Caco-2 (cell line): ENCODE data around the gene ACAD8. TPM values are rescaled to one million over a fixed set of nuclear protein-coding genes. Genes with fewer than 3 reads are reported as not detected.

Experiments
- BruUV-seq: library from RNA; stranded (reverse); fragments of 400-500 nt; replicated peaks from 2 replicates; lab custom pipeline; 2021; lab: Mats Ljungman, UMichigan
- CTCF ChIA-PET: fragments of 300-600 bp; sonication (Branson Sonifier 250); formaldehyde crosslinking; loops from one replicate; lab custom pipeline; 2022; ENCODE audit warnings: antibody characterized with exemption; lab: Charles Lee
- POLR2A ChIA-PET: fragments of 300-600 bp; sonication (Branson Sonifier 250); formaldehyde crosslinking; loops from one replicate; lab custom pipeline; 2022; ENCODE audit warnings: antibody characterized with exemption; lab: Charles Lee
- DNase-seq, 2 experiments: peaks; one replicate each; pipeline versions ENCODE4 v3.0.0 to v3.0.0-alpha.2; 2020 to 2022
- H3K27me3 ChIP-seq: replicated peaks from 2 replicates; pipeline ENCODE4 v1.6.0; 2011; ENCODE audit warnings: low read length; ENCODE audit not compliant: control insufficient read depth, insufficient read depth
- H3K36me3 ChIP-seq: 2 replicates; pipeline ENCODE4 v1.5.1; 2011; ENCODE audit warnings: low read length; ENCODE audit not compliant: control insufficient read depth, insufficient read depth
- H3K4me1 ChIP-seq: fragments of 250-450 bp; sonication (Bioruptor Pico); 2 replicates; pipeline ENCODE4 v1.5.1; 2020; ENCODE audit warnings: mild to moderate bottlenecking
- H3K4me3 ChIP-seq: 2 replicates; pipeline ENCODE4 v1.5.1; 2011; ENCODE audit warnings: low read depth, mild to moderate bottlenecking, control low read depth, low read length
- H3K9me3 ChIP-seq: fragments of 250-450 bp; sonication (Bioruptor Pico); 2 replicates; pipeline ENCODE4 v1.5.1; 2020; ENCODE audit warnings: mild to moderate bottlenecking, moderate library complexity
- H3K27ac Mint-ChIP-seq: one replicate; pipeline ENCODE4 v1.8.0; 2022; ENCODE audit warnings: mixed read lengths; ENCODE audit not compliant: unreplicated experiment
- H3K27me3 Mint-ChIP-seq: one replicate; pipeline ENCODE4 v1.8.0; 2022; ENCODE audit warnings: mixed read lengths; ENCODE audit not compliant: insufficient read depth, unreplicated experiment
- H3K36me3 Mint-ChIP-seq: one replicate; pipeline ENCODE4 v1.8.0; 2022; ENCODE audit warnings: mild to moderate bottlenecking, mixed read lengths; ENCODE audit not compliant: insufficient read depth, unreplicated experiment
- H3K4me1 Mint-ChIP-seq: one replicate; pipeline ENCODE4 v1.8.0; 2022; ENCODE audit warnings: low read depth, mixed read lengths; ENCODE audit not compliant: unreplicated experiment
- H3K4me3 Mint-ChIP-seq: one replicate; pipeline ENCODE4 v1.8.0; 2022; ENCODE audit warnings: mild to moderate bottlenecking, moderate library complexity, mixed read lengths; ENCODE audit not compliant: unreplicated experiment
- H3K9me3 Mint-ChIP-seq: one replicate; pipeline ENCODE4 v1.8.0; 2022; ENCODE audit warnings: mixed read lengths; ENCODE audit not compliant: unreplicated experiment
- intact Hi-C: fragments of 100-400 bp; cut with micrococcal nuclease; formaldehyde crosslinking; loops from one replicate; pipeline ENCODE4 v1.10.0; 2022; ENCODE audit not compliant: unreplicated experiment
- total RNA-seq: library from RNA; stranded (reverse); gene quantifications from 2 replicates; pipeline ENCODE4 v1.2.3, GENCODE V29; 2022
- TF ChIP-seq, protein P1 (sequence below), 2 experiments: fragments of 200-600 bp in 1 of 2; IDR thresholded peaks; 1 replicate in 1 of 2; 2 replicates in 1 of 2; pipeline versions ENCODE4 v1.5.1 to v1.8.0; 2011 to 2022; ENCODE audit warnings: antibody characterized with exemption in 1 of 2, control low read depth in 1 of 2, inconsistent platforms in 1 of 2, low read depth in 1 of 2, low read length in 1 of 2, mild to moderate bottlenecking in 1 of 2, moderate library complexity in 1 of 2; ENCODE audit not compliant: insufficient read depth in 1 of 2, severe bottlenecking in 1 of 2, unreplicated experiment in 1 of 2

Gene ACAD8
- total RNA-seq, 1 experiment from 2014 or later = 52.0 TPM

DNA sequence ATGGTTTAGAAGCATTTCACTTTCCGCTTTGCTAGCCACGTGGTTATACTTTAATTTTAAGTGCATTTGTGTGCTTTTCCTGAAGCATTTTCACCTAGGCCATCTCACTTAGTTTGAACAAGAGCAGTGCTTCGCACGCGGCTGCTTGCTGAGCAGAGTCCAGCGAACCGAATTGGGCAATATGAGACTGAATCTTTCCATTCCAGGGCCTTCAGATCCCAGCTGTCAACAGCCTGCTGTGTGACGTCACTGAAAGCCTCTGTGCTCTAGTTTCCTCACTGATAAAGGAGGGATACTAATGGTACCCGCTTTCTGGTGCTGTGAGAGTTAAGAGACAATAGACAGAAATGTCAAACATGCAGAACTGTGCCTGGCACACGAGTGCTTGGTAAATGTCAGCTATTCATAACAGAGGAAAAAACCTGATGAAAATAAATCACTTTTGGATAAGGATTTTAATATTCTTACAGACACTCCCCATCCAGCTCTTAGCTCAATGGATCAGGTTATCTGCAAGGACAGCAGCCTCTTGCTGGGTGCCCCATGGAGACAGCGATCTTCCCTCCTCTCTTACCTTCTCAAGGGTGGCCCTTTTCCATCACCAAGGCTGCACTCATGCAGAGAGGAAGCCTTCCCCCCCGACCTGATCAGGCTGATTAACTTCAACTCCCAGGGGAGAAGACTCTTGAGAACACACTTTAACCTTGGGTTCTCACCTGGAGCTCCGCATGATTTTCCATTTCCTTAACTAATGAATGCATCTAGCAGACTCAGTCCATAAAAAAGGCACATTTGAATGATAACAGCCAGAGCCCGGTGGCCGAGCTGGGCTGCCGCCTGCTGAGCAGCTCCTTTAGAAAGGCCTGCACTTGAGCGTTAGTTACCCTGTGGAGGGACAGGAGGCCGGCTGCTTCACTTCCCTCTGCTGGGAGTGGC is 19.3 kb downstream of the ACAD8 start:
- peak; percentile 75 to 76 for DNase-seq
- POLR2A ChIA-PET = interaction anchor here (0.7 kb wide), 1 partner anchor 49 kb away, joined by 3 read pairs; the partner anchor contains the start of gene NCAPD3
- CTCF ChIA-PET = interaction anchor here (0.5 to 2.0 kb wide), 4 partner anchors 9 to 803 kb away, joined by 3 to 6 read pairs (median 3); no protein-coding TSS in a partner anchor
- Histone ChIP-seq H3K27me3 (peaks cover 5% of the 10 kb centered on the region), H3K4me1 (peaks cover 10% of the 10 kb centered on the region), H3K9me3 (no peaks in the 10 kb centered on the region), H3K4me3 (no peak overlapping the region), H3K36me3 (no peaks in the 10 kb centered on the region)
- Mint-ChIP-seq H3K36me3 (peaks cover 4% of the 10 kb centered on the region), H3K27ac (no peak overlapping the region), H3K4me3 (no peak overlapping the region), H3K4me1 (peaks cover 10% of the 10 kb centered on the region), H3K9me3 (no peaks in the 10 kb centered on the region), H3K27me3 (peaks cover 18% of the 10 kb centered on the region)
- intact Hi-C loops = loop anchor here (2.0 to 10.0 kb wide), 2 partner anchors 58 to 302 kb away; partner anchors contain the start of gene GLB1L2
- TF ChIP-seq, protein P1, sequence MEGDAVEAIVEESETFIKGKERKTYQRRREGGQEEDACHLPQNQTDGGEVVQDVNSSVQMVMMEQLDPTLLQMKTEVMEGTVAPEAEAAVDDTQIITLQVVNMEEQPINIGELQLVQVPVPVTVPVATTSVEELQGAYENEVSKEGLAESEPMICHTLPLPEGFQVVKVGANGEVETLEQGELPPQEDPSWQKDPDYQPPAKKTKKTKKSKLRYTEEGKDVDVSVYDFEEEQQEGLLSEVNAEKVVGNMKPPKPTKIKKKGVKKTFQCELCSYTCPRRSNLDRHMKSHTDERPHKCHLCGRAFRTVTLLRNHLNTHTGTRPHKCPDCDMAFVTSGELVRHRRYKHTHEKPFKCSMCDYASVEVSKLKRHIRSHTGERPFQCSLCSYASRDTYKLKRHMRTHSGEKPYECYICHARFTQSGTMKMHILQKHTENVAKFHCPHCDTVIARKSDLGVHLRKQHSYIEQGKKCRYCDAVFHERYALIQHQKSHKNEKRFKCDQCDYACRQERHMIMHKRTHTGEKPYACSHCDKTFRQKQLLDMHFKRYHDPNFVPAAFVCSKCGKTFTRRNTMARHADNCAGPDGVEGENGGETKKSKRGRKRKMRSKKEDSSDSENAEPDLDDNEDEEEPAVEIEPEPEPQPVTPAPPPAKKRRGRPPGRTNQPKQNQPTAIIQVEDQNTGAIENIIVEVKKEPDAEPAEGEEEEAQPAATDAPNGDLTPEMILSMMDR (IDR thresholded peaks at IDR 0.05; ENCODE audit: insufficient read depth in 1 of 2, low read depth in 1 of 2, low read length in 1 of 2, severe bottlenecking in 1 of 2, unreplicated experiment in 1 of 2) = no peak
- BruUV-seq = no TSS peak

DNA sequence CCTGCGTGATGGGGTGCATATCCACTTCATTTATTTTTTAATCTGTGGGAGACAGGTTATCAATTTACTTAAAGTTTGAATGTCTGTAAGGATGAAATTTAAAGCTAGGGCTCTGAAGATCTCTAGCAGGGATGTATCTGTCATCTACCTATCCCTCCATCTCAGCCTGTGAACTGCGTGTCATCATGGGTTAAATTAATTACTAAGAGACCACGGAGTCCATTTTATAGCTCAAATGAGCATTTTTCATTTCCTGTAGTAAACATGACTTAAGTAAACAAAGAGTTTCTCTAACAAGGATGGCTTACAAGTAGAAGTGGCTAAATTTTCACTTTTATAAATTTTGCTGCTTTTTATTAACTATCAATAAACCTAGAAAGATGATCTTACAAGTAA is 19.9 kb downstream of the ACAD8 start:
- H3K4me3 Mint-ChIP-seq = no peak overlapping the region
- peaks cover 10% of the 10 kb centered on the region for H3K4me1 ChIP-seq
- peaks cover 5% of the 10 kb centered on the region for H3K27me3 ChIP-seq
- ChIA-PET CTCF (interaction anchor here (2.0 kb wide), 1 partner anchor 12 kb away, joined by 6 read pairs; no protein-coding TSS in a partner anchor), POLR2A (interaction anchor here (0.6 kb wide), 1 partner anchor 565 kb away, joined by 4 read pairs; no protein-coding TSS in a partner anchor)
- intact Hi-C loops = loop anchor here (2.0 to 10.0 kb wide), 2 partner anchors 57 to 301 kb away; partner anchors contain the start of gene GLB1L2
- H3K27ac Mint-ChIP-seq = no peak overlapping the region
- no TSS peak for BruUV-seq
- H3K4me1 Mint-ChIP-seq = peaks cover 10% of the 10 kb centered on the region
- DNase-seq = no peak
- H3K9me3 ChIP-seq = no peaks in the 10 kb centered on the region
- TF ChIP-seq, protein P1 (IDR thresholded peaks at IDR 0.05; ENCODE audit: insufficient read depth in 1 of 2, low read depth in 1 of 2, low read length in 1 of 2, severe bottlenecking in 1 of 2, unreplicated experiment in 1 of 2) = no peak
- peaks cover 18% of the 10 kb centered on the region for H3K27me3 Mint-ChIP-seq
- peaks cover 4% of the 10 kb centered on the region for H3K36me3 Mint-ChIP-seq
- no peak overlapping the region for H3K4me3 ChIP-seq
- no peaks in the 10 kb centered on the region for H3K9me3 Mint-ChIP-seq
- no peaks in the 10 kb centered on the region for H3K36me3 ChIP-seq

DNA sequence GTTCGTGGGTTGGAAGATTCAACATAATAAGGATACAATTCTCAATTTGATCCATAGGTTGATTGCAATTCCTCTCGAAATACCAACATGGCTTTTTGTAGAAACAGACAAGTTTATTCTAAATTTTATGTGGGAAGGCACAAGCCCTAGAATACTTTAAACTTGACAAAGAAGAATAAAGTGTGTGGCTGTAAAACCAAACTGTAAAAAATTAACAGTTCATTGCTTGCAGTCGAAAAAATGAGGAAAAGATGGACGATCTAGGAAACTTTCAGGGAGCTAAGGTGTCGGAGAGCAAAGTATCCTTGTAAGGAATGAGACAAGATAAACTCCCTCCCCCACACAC is 21.8 kb downstream of the ACAD8 start:
- peaks cover 28% of the 10 kb centered on the region for H3K27me3 Mint-ChIP-seq
- ChIA-PET POLR2A (no interaction called here), CTCF (interaction anchor here (1.0 kb wide), 1 partner anchor 609 kb away, joined by 3 read pairs; no protein-coding TSS in a partner anchor)
- DNase-seq = no peak
- peaks cover 10% of the 10 kb centered on the region for H3K4me1 ChIP-seq
- no peaks in the 10 kb centered on the region for H3K9me3 ChIP-seq
- no peak overlapping the region for H3K4me3 ChIP-seq
- no TSS peak for BruUV-seq
- H3K9me3 Mint-ChIP-seq = no peaks in the 10 kb centered on the region
- H3K4me3 Mint-ChIP-seq = peak overlapping the region; percentile 52
- peaks cover 5% of the 10 kb centered on the region for H3K27me3 ChIP-seq
- H3K27ac Mint-ChIP-seq = no peak overlapping the region
- intact Hi-C loops = loop anchor here (10.0 kb wide), 1 partner anchor 300 kb away; no protein-coding TSS in a partner anchor
- TF ChIP-seq, protein P1 (IDR thresholded peaks at IDR 0.05; ENCODE audit: insufficient read depth in 1 of 2, low read depth in 1 of 2, low read length in 1 of 2, severe bottlenecking in 1 of 2, unreplicated experiment in 1 of 2) = no peak
- no peaks in the 10 kb centered on the region for H3K36me3 ChIP-seq
- peaks cover 4% of the 10 kb centered on the region for H3K36me3 Mint-ChIP-seq
- H3K4me1 Mint-ChIP-seq = peaks cover 10% of the 10 kb centered on the region
